CD4-positive, alpha-beta T cell treated with Interferon alpha-2 for 1 hour (primary cell): ENCODE data around the gene CDCP1.

Experiments used
- DNase-seq, 2 donors: peaks; one replicate each; pipeline ENCODE4 v3.0.0-alpha.2; 2020 to 2022

CDCP1 gene

GRCh38 chr3:45145681-45146614 is at the start of gene CDCP1:
TSS of gene CDCP1 (minus strand) at chr3:45146378. CDS start at chr3:45146287, 91 bp downstream.
- no peak for DNase-seq

- no peak for DNase-seq
These were observed 48.6 kb upstream of the CDCP1 start for GRCh38 chr3:45194791-45195190.

GRCh38 chr3:45191924-45192417 is 45.8 kb upstream of the CDCP1 start:
- DNase-seq: no peak

- DNase-seq: no peak
These were observed 45.2 kb upstream of the CDCP1 start for GRCh38 chr3:45191424-45191823.

GRCh38 chr3:45188719-45189659 is 42.8 kb upstream of the CDCP1 start:
- no peak for DNase-seq

- DNase-seq: no peak
These were observed 41.5 kb upstream of the CDCP1 start for GRCh38 chr3:45187694-45188141.

- no peak for DNase-seq
These were observed 40.7 kb upstream of the CDCP1 start for GRCh38 chr3:45186871-45187270.

- no peak for DNase-seq
These were observed 39.3 kb upstream of the CDCP1 start for GRCh38 chr3:45185461-45185860.

- no peak for DNase-seq
These were observed 38.9 kb upstream of the CDCP1 start for GRCh38 chr3:45185052-45185451.

- no peak for DNase-seq
These were observed 37.7 kb upstream of the CDCP1 start for GRCh38 chr3:45183872-45184262.

GRCh38 chr3:45182915-45183871 is 37.0 kb upstream of the CDCP1 start:
- no peak for DNase-seq

GRCh38 chr3:45181496-45181895 is 35.3 kb upstream of the CDCP1 start:
- no peak for DNase-seq

GRCh38 chr3:45180899-45181298 is 34.7 kb upstream of the CDCP1 start:
- no peak for DNase-seq

- DNase-seq: no peak
These were observed 33.9 kb upstream of the CDCP1 start for GRCh38 chr3:45180051-45180450.

GRCh38 chr3:45179163-45179562 is 33.0 kb upstream of the CDCP1 start:
- DNase-seq: no peak

GRCh38 chr3:45178183-45179023 is 32.2 kb upstream of the CDCP1 start:
- no peak for DNase-seq

GRCh38 chr3:45176912-45177311 is 30.7 kb upstream of the CDCP1 start:
- no peak for DNase-seq

- no peak for DNase-seq
These were observed 28.1 kb upstream of the CDCP1 start for GRCh38 chr3:45174234-45174633.

GRCh38 chr3:45173776-45174175 is 27.6 kb upstream of the CDCP1 start:
- no peak for DNase-seq

GRCh38 chr3:45171283-45171682 is 25.1 kb upstream of the CDCP1 start:
- no peak for DNase-seq

- DNase-seq: no peak
These were observed 23.9 kb upstream of the CDCP1 start for GRCh38 chr3:45170096-45170495.
